Transverse colon (tissue), 4 donors: ENCODE measurements around the gene PPIL3.

Experiments
- CTCF ChIP-seq, 5 experiments: fragments of 200-600 bp in 3 of 5; fragments of 450-650 bp in 2 of 5; sonication (generic) in 3 of 5; IDR thresholded peaks; 1 replicate in 2 of 5; 2 replicates in 3 of 5; pipeline ENCODE4 v1.5.1; 2016 to 2017; ENCODE audit warnings: antibody characterized with exemption in 5 of 5, inconsistent platforms in 3 of 5, mild to moderate bottlenecking in 2 of 5, moderate library complexity in 1 of 5
- POLR2A ChIP-seq: fragments of 450-650 bp; IDR thresholded peaks from one replicate; pipeline ENCODE4 v1.6.1; 2016; ENCODE audit warnings: antibody characterized with exemption, mild to moderate bottlenecking, moderate library complexity
- POLR2AphosphoS5 ChIP-seq, 3 donors: sonication (generic); formaldehyde crosslinking; IDR thresholded peaks; one replicate each; pipeline ENCODE4 v1.6.1; 2016; ENCODE audit warnings: antibody characterized with exemption in 3 of 3

- TF ChIP-seq CTCF (IDR thresholded peaks at IDR 0.05) (no peak), POLR2A (no peak), POLR2AphosphoS5 (IDR thresholded peaks at IDR 0.05) (no peak)
Measured at GRCh38 chr2:200851398-200852248, 37.3 kb downstream of the PPIL3 start.
